OCI-LY7 (cell line): ENCODE measurements around the gene AMBN. TPM values are rescaled to one million over a fixed set of nuclear protein-coding genes. Genes with fewer than 3 reads are reported as not detected.
A peak's percentile ranks its signal among the peaks of the same experiment; 100 is the strongest.

Experiments used
- BruUV-seq: library from RNA; stranded (reverse); fragments of 400-500 nt; replicated peaks from 2 replicates; lab custom pipeline; 2021; lab: Mats Ljungman, UMichigan
- CTCF ChIA-PET: fragments of 300-600 bp; sonication (Branson Sonifier 250); formaldehyde crosslinking; loops from one replicate; lab custom pipeline; 2022; ENCODE audit warnings: antibody characterized with exemption; ENCODE audit not compliant: unreplicated experiment; lab: Charles Lee
- POLR2A ChIA-PET: fragments of 300-600 bp; sonication (Branson Sonifier 250); formaldehyde crosslinking; loops from one replicate; lab custom pipeline; 2022; ENCODE audit warnings: antibody characterized with exemption; lab: Charles Lee
- DNase-seq: peaks from one replicate; pipeline ENCODE4 v3.0.0-alpha.2; 2015; ENCODE audit warnings: low spot score
- H2AFZ ChIP-seq: fragments of 200-600 bp; sonication (generic), shearing (Covaris generic); 2 replicates; pipeline ENCODE4 v1.6.1; 2014; ENCODE audit warnings: mild to moderate bottlenecking, antibody characterized with exemption, low read length, moderate library complexity
- H3K27ac ChIP-seq: fragments of 200-600 bp; sonication (generic); 2 replicates; pipeline ENCODE4 v1.5.1; 2014; ENCODE audit warnings: mixed run types, low read depth, mild to moderate bottlenecking, moderate library complexity, low read length, inconsistent platforms; ENCODE audit not compliant: poor library complexity, severe bottlenecking
- H3K36me3 ChIP-seq: fragments of 200-600 bp; sonication (generic); 2 replicates; pipeline ENCODE4 v1.6.1; 2014; ENCODE audit warnings: mild to moderate bottlenecking, antibody characterized with exemption, low read length, moderate library complexity, mixed read lengths; ENCODE audit not compliant: insufficient read depth
- H3K4me1 ChIP-seq: fragments of 200-600 bp; sonication (generic); 2 replicates; pipeline ENCODE4 v1.5.1; 2014; ENCODE audit warnings: mild to moderate bottlenecking, low read length; ENCODE audit not compliant: insufficient read depth, poor library complexity, severe bottlenecking
- H3K4me2 ChIP-seq: fragments of 200-600 bp; sonication (generic); 2 replicates; pipeline ENCODE4 v1.6.1; 2014; ENCODE audit warnings: mild to moderate bottlenecking, low read length
- H3K4me3 ChIP-seq: fragments of 200-600 bp; sonication (generic); 2 replicates; pipeline ENCODE4 v1.5.1; 2014; ENCODE audit warnings: mild to moderate bottlenecking, low read depth, low read length; ENCODE audit not compliant: poor library complexity, severe bottlenecking
- H3K79me2 ChIP-seq: fragments of 200-600 bp; sonication (generic); 2 replicates; pipeline ENCODE4 v1.6.1; 2016; ENCODE audit warnings: low read depth, mild to moderate bottlenecking, low read length, moderate library complexity, mixed read lengths; ENCODE audit not compliant: insufficient read depth
- H3K9me2 ChIP-seq: fragments of 200-600 bp; sonication (generic); 2 replicates; pipeline ENCODE4 v1.6.1; 2016; ENCODE audit warnings: mild to moderate bottlenecking, low read length, mixed read lengths; ENCODE audit not compliant: insufficient read depth
- H3K9me3 ChIP-seq: fragments of 200-600 bp; sonication (generic); 2 replicates; pipeline ENCODE4 v1.6.1; 2014; ENCODE audit warnings: mild to moderate bottlenecking, mixed run types, low read length, mixed read lengths
- H4K20me1 ChIP-seq: fragments of 200-600 bp; sonication (generic); 2 replicates; pipeline ENCODE4 v1.6.1; 2014; ENCODE audit warnings: mild to moderate bottlenecking, antibody characterized with exemption, low read length, moderate library complexity, mixed read lengths; ENCODE audit not compliant: insufficient read depth
- EZH2phosphoT487 ChIP-seq: fragments of 200-600 bp; sonication (generic); IDR thresholded peaks from 2 replicates; pipeline ENCODE4 v1.6.1; 2018; ENCODE audit warnings: low read depth, borderline replicate concordance, mild to moderate bottlenecking, mixed run types, antibody characterized with exemption, low read length, moderate library complexity, mixed read lengths
- intact Hi-C: fragments of 100-400 bp; cut with micrococcal nuclease; formaldehyde crosslinking; loops from one replicate; pipeline ENCODE4 v1.10.0; 2022; ENCODE audit not compliant: unreplicated experiment
- total RNA-seq, 2 experiments: library from RNA; depleted of rRNA in 1 of 2; stranded (reverse); fragments of >200 nt in 1 of 2; shearing (Covaris generic) in 1 of 2; gene quantifications; 2 replicates each; pipeline ENCODE4 v1.2.3, GENCODE V29; 2014 to 2022
- TF ChIP-seq, protein P1 (sequence below): fragments of 200-600 bp; sonication (generic); conservative IDR thresholded peaks from 2 replicates; pipeline ENCODE4 v1.5.1; 2014; ENCODE audit warnings: mild to moderate bottlenecking, antibody characterized with exemption, low read length, moderate library complexity, mixed read lengths

The AMBN gene
- total RNA-seq, 2 experiments from 2014 or later, result not detected

DNA sequence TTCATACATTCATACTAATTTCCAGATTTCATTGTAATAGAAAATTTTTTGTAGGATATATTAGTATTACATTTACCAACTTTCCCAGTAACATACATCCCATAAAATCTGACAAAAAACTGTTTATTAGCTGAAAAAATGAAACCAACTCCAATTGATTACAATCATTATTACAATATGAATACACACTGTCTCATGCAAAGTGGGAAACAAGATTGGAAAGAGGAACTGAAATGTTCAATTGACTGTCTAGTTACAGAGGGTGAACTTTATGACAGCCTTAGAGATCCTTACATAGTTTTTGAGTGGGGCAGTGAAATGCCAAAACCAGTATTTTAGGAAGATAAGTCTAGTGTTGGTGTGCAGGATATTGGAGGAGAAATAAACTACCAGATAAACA is 2.3 kb upstream of the AMBN start:
- Histone ChIP-seq H4K20me1 (no peaks in the 10 kb centered on the region), H3K36me3 (no peaks in the 10 kb centered on the region), H3K4me2 (peak overlapping the region; percentile 48), H3K79me2 (no peaks in the 10 kb centered on the region), H2AFZ (peak overlapping the region; percentile 29; the same call in 1 of the 2 replicates), H3K4me1 (peaks cover 13% of the 10 kb centered on the region), H3K4me3 (no peak overlapping the region), H3K9me3 (no peaks in the 10 kb centered on the region), H3K9me2 (no peaks in the 10 kb centered on the region), H3K27ac (no peak overlapping the region)
- TF ChIP-seq EZH2phosphoT487, result no peak
- TF ChIP-seq, protein P1, sequence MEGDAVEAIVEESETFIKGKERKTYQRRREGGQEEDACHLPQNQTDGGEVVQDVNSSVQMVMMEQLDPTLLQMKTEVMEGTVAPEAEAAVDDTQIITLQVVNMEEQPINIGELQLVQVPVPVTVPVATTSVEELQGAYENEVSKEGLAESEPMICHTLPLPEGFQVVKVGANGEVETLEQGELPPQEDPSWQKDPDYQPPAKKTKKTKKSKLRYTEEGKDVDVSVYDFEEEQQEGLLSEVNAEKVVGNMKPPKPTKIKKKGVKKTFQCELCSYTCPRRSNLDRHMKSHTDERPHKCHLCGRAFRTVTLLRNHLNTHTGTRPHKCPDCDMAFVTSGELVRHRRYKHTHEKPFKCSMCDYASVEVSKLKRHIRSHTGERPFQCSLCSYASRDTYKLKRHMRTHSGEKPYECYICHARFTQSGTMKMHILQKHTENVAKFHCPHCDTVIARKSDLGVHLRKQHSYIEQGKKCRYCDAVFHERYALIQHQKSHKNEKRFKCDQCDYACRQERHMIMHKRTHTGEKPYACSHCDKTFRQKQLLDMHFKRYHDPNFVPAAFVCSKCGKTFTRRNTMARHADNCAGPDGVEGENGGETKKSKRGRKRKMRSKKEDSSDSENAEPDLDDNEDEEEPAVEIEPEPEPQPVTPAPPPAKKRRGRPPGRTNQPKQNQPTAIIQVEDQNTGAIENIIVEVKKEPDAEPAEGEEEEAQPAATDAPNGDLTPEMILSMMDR, result no peak
- ChIA-PET CTCF (interaction anchor here (0.6 kb wide), 1 partner anchor 94 kb away, joined by 3 read pairs; no protein-coding TSS in a partner anchor), POLR2A (interaction anchor here (0.6 to 1.9 kb wide), 4 partner anchors 17 to 792 kb away, joined by 3 to 5 read pairs (median 4); partner anchors contain the start of gene ENAM)
- intact Hi-C loops, result no loop called here
- BruUV-seq, result no TSS peak
- DNase-seq, result peak; percentile 44

DNA sequence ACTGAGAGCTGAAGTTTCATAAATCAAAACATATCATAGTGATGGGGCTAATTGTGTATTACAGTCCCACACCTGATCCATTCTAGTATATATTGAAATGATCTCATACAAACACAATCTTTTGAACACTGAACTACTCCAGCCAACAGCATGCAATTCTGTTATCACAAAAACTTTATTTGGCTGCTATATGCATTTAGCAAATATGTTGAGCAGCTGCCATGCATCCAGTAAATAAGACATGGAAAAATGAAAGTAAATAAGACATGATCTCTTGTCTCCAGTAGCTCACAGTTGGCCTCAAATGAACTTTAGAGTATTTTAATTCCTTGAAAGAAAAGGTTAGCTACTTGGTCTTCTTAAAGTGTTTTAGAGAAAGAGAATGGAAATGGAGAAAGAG is 2.1 kb downstream of the AMBN start:
- CTCF ChIA-PET, result no interaction called here

DNA sequence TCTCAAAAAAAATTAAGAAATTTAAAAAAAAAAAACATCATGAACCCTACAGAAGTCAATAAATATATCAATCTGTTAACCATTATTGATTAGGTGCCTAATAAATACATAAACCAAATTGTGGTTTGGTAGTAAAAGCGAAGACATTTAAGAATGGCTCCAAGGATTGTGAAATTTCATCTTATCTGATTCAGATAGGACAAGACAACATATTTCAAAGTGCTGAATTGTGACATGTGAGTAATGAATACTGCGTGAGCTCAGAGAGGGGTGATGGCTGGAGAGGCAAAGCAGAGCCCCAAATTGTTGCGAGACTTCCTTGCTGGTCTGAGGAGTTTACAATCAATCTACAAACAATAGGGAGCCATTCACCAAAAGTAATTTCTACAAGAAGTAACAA is 8.2 kb downstream of the AMBN start:
- Histone ChIP-seq H3K4me2 (no peak overlapping the region), H3K4me3 (no peak overlapping the region), H3K9me2 (no peaks in the 10 kb centered on the region), H2AFZ (no peak overlapping the region), H3K36me3 (no peaks in the 10 kb centered on the region), H3K27ac (no peak overlapping the region), H3K79me2 (no peaks in the 10 kb centered on the region), H3K4me1 (peaks cover 7% of the 10 kb centered on the region), H3K9me3 (no peaks in the 10 kb centered on the region), H4K20me1 (no peaks in the 10 kb centered on the region)
- intact Hi-C loops, result loop anchor here (2.0 to 5.0 kb wide), 5 partner anchors 104 to 1112 kb away; no protein-coding TSS in a partner anchor
- CTCF ChIA-PET, result no interaction called here
- DNase-seq, result no peak
- POLR2A ChIA-PET, result no interaction called here
- BruUV-seq, result no TSS peak
- TF ChIP-seq, protein P1, result no peak
- no peak for TF ChIP-seq EZH2phosphoT487

More for the DNA sequence above, 2.1 kb downstream of the AMBN start:
- Histone ChIP-seq H3K36me3 (no peaks in the 10 kb centered on the region), H3K4me1 (peaks cover 13% of the 10 kb centered on the region), H3K9me2 (no peaks in the 10 kb centered on the region), H3K27ac (no peak overlapping the region), H4K20me1 (no peaks in the 10 kb centered on the region), H3K4me3 (no peak overlapping the region), H3K79me2 (no peaks in the 10 kb centered on the region), H3K4me2 (no peak overlapping the region), H3K9me3 (no peaks in the 10 kb centered on the region), H2AFZ (no peak overlapping the region)
- intact Hi-C loops, result no loop called here
- TF ChIP-seq EZH2phosphoT487, result no peak
- TF ChIP-seq, protein P1, result no peak
- no TSS peak for BruUV-seq
- POLR2A ChIA-PET, result interaction anchor here (0.6 to 0.8 kb wide), 7 partner anchors 22 to 1677 kb away, joined by 3 to 5 read pairs (median 3); no protein-coding TSS in a partner anchor
- DNase-seq, result no peak
